C4-2B (cell line): ENCODE measurements around the gene FHL3.

Source experiments
- H3K27ac ChIP-seq: fragments of 450-650 bp; 2 replicates; pipeline ENCODE4 v1.5.1; 2017
- ZFX ChIP-seq: fragments of 450-650 bp; IDR thresholded peaks from 2 replicates; pipeline ENCODE4 v1.6.1; 2017
- TF ChIP-seq, protein P1 (sequence below): fragments of 450-650 bp; conservative IDR thresholded peaks from 2 replicates; pipeline ENCODE4 v1.5.1; 2017; ENCODE audit warnings: mild to moderate bottlenecking

FHL3 gene

DNA sequence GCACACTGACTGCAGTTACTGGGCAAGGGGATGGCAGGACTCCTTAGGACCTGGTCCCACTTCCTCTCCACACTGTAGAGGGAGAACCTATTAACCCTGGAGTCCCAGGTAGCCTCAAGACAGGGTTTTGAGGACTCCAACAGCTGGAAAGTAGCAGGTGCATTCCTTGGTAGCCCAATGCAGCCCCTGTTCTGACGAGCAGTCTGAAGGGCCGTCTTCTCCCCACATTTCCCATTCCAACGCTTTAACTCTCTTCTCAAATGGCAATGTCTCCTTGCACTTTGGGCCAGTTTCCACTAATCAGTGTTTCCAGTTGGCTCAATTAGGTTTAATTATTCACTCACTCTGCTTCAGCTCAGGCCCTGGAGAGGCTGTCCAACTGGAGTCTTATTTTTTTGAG, 49.6 kb downstream of the FHL3 start:
- H3K27ac ChIP-seq, result no peak overlapping the region
- no peak for TF ChIP-seq ZFX
- TF ChIP-seq, protein P1, sequence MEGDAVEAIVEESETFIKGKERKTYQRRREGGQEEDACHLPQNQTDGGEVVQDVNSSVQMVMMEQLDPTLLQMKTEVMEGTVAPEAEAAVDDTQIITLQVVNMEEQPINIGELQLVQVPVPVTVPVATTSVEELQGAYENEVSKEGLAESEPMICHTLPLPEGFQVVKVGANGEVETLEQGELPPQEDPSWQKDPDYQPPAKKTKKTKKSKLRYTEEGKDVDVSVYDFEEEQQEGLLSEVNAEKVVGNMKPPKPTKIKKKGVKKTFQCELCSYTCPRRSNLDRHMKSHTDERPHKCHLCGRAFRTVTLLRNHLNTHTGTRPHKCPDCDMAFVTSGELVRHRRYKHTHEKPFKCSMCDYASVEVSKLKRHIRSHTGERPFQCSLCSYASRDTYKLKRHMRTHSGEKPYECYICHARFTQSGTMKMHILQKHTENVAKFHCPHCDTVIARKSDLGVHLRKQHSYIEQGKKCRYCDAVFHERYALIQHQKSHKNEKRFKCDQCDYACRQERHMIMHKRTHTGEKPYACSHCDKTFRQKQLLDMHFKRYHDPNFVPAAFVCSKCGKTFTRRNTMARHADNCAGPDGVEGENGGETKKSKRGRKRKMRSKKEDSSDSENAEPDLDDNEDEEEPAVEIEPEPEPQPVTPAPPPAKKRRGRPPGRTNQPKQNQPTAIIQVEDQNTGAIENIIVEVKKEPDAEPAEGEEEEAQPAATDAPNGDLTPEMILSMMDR, result no peak

GRCh38 chr1:37954316-37954971, 50.9 kb downstream of the FHL3 start:
- H3K27ac ChIP-seq, result no peak overlapping the region
- TF ChIP-seq, protein P1, result no peak
- TF ChIP-seq ZFX, result no peak

DNA sequence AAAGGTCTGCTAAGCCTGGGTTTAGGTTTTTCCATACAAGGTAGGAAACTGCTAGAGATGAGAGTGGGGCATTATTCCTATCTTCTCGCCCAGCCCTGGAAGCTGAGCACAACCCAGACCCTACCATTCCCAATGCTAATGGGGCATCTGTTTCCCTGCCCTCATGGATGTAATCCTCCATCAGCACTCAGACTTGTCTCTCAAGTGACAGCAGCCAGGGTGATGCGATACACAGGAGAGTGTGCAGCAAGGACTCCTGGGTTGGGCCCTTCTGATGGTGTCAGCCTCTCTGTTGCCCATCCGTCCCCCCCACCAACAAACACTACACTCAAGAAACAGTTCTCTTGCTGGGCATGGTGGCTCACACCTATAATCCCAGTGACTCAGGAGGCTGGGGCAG, 52.6 kb downstream of the FHL3 start:
- no peak overlapping the region for H3K27ac ChIP-seq
- TF ChIP-seq ZFX, result no peak
- TF ChIP-seq, protein P1, result no peak

DNA sequence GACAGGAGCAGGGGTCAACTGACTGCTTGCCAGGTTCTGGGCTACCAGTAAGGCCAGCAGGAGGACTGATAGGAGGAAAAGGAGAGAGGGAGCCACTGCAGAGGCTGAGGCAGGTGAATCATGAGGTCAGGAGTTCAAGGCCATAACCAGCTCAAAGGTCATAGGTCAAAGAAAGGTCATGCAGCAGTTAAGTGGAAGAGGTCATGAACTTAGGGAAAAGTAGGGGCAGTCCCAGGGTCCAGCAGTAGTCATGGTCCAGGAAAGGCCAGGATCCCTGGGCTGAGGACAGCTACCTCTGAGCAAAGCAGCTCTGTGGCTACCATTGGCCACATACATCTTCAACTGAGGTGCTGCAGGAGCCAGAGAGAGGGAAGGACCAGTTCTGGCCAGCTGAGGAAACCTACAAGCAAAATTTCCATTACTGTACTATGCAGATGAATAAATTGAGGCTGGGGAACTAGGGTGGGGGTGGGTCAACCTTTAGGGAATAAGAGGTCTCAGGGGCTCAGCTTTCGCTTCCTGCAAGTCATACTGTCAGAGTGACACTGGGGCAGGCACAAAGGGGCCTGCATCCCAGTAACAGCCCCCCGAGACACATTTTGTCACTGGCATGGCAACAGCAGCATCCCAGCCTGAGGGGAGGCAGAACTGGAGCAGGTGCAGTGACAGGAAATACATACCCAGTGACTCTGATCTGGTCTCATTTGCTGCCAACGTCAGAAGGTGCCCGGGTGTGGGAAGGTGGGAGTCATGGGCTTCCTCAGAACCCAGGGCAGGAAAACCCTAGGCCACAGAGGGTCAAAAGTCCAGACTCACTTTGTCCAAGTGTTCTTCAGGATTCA, 53.3 kb downstream of the FHL3 start:
- no peak overlapping the region for H3K27ac ChIP-seq
- TF ChIP-seq ZFX, result no peak
- TF ChIP-seq, protein P1, result no peak

DNA sequence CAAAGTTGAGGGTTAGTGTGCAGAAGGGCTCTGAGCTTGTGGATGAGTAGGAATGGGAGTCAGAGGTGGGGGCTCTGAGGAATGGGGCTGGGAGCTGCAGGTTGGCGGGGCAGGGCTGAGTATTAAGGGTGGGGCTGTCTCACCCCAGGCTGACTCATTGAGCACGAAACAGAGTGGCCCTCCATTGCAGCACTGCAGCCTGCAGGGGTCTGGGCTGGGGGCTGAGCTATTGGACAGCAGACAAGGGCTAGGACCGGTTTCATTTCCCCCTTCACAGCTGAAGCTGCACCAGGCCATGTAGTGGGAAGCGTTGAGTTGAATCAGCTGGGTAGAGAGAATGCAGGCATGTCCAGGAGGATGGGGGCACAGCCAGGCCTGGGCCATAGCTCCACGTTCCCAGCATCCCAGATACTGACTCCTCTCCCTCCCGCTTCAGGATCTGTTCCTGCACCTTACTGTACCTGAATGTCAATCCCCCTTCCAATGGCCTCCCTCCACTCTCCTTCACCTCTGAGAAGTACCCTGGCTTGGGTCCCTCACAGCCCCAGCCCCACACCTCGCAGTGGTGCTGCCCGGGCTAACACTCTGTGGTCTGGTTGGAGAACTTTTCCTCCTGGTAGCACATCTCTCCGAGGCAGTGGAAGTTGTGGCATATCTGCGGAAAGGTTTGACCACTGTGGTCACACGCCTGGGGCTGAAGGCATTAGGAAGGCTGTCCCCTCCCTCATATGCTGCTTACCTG, 54.1 kb downstream of the FHL3 start:
- H3K27ac ChIP-seq, result no peak overlapping the region
- TF ChIP-seq, protein P1, result no peak
- TF ChIP-seq ZFX, result no peak

DNA sequence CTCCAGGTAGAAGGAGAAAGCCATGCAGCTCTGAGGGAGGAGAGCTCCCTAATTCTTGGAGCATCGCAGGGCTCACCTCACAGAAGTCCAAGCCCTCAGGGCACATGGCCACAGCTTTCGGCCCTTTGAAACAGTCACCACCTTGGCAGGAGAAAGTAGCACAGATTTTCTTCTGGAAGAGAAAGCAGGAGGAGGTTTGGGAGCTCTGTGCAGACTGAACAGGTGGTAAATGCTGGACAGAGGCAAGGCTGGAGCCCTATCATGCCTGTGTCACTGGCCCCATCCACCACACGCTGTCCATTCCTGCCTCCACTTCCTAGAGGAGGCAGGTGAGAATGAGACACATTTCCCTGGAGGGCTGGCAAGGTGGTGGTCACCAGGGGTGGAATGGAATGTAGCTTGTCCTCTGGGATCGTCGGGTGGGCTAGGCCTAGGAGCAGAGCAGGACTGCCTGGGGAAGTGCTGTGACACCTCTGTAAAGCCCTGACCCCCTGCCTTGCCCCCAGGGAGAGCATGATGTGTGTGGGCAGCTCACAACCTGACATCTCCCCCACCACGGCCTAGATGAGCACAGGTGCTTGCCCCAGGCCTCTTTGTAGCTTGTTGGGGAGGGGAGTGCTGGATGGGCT, 55.7 kb downstream of the FHL3 start:
- no peak overlapping the region for H3K27ac ChIP-seq
- TF ChIP-seq ZFX, result no peak
- TF ChIP-seq, protein P1, result no peak

DNA sequence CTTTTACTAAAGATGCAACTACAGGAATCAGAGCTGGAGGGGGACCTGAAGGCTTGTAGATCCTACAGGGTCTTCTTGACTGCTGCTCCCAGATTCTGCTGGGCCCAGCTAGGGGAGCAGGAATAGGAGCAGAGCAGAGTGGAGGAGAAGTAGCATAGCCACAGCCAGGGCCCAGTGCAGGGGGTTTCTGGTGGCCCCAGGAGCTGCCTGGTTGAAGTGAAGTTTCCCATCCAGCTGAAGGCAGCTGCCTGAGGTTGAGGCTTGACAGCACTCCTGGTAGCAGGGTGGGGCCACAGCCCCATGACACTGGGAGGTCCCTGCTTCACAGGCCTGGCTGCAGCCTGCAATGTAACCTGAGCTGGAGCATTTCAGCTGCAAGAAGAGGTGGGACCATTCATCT, 56.5 kb downstream of the FHL3 start:
- TF ChIP-seq, protein P1, result no peak
- TF ChIP-seq ZFX, result no peak
- H3K27ac ChIP-seq, result no peak overlapping the region
